GM18498 (cell line): ENCODE measurements around the gene ANKRD16.
A peak's percentile ranks its signal among the peaks of the same experiment; 100 is the strongest.

ENCODE experiments used
- ATAC-seq: cut with Tn5 transposase; IDR thresholded peaks from one replicate; pipeline ENCODE4 v1.9.1; 2021; ENCODE audit warnings: mild to moderate bottlenecking, moderate library complexity; ENCODE audit not compliant: unreplicated experiment

Gene ANKRD16

DNA sequence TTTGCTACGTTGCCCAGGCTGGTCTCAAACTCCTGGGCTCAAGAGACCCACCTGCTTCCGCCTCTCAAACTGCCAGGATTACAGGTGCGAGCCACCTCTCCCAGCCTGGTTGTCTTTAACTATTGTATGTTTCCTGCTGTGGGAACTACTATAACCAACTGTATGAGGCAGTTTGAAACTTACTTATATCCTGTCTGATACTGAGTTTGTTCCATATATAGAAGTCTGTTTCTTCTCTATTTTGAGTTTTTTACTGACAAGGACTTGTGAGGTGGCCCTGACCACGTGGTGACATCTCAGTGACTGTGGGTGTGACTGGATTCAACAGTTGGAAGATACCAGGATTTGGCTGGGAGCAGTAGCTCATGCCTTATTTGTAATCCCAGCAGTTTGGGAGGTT is 14.5 kb upstream of the ANKRD16 start:
- peak; percentile 94 for ATAC-seq

DNA sequence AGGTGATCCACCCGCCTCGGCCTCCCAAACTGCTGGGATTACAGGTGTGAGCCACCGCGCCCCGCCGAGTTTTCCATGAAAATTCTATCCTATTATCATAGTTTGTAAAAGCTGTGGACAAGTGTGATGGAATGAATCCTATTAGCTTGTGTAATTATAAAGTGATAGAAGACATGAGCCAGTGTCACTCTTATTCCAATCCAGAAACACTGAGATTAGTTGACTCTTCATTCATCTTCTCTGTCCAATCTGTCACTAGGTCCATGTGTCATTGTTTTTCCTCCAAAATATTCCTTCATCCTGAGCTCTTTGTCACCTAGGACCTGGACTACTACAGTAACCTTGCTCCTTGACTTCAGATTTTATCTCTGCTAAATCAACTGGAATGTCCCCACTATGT is 13.9 kb upstream of the ANKRD16 start:
- no peak for ATAC-seq

DNA sequence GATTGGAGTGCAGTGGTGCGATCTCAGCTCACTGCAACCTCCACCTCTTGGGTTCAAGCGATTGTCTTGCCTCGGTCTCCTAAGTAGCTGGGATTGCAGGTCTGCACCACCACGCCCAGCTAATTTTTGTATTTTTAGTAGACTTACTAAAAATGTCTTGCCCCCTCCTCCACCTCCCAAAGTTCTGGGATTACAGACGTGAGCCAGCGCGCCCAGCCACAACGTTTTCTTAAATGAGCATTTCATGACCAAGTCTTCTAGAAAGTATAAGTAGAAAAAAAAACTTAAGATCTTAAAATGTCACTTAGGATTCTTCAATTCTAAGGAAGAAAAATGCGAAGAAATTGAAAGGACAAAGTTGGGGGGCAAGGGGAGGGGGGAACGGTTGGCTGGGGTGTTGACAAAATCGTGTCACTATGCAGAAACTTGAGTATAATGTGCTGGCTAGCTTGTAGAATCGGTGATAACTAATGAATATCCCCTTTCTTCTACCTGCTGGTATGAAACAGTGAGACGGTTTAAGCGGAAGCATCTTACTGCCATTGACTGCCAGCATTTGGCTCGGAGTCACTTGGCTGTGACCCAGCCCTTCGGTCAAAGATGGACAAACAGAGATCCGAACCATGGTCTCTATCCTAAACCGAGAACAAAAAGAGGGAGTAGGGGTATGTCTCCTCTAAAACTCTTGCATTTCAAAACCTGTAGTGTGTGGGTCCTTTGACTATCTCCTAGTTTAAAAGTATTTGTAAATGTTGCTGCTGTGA is 13.0 kb upstream of the ANKRD16 start:
- ATAC-seq = no peak

DNA sequence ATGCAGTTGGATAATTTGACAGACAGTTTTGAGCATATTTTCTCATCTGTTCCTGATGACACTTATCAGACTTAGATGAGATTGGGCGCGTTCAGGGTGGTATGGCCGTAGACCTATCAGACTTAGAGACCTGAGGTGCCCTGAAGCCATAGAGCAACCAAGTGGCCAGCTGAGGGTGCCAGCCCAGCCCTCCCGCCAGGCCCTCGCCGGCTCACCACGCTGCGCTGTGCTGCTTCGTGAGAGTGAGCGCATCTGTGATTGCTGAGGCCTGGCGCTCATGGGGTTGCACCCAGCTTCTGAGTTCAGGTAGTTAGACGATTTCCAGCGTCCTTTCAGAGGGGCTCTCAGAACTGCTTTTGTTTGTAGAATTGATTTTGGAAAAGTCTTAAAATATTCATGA is 10.6 kb upstream of the ANKRD16 start:
- no peak for ATAC-seq

DNA sequence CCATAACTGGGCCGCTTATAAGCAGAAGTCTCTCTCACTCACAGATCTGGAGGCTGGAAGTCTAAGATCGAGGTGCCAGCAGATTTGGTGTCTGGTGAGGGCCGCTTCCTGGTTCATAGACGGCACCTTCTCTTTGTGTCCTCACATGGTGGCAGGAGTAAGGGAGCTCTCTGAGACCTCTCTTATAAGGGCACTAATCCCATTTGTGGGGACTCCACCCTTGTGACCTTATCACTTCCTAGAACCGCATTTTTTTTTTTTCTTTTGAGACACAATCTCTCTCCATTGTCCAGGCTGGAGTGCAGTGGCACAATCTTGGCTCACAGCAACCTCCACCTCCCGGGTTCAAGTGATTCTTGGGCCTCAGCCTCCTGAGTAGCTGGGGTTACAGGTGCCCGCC is 8.5 kb upstream of the ANKRD16 start:
- no peak for ATAC-seq

DNA sequence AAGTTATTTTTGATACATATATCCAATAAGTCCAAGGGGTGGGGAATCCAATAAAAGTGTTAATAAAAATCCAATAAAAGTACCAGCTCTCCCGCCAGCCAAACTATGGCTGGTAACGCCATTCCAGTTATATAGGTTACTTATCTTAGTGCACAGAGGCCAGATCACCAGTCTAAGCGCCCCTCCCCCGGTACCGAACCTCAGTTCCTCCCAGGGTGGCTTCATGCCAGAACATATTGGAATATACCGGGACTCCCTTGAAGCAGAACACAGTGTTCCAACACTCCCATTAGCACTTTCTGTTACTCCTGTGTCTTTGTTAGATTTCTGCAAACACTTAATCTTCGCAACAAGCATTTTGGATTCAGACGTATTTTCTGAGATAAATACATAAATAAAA is 7.8 kb upstream of the ANKRD16 start:
- ATAC-seq = no peak

DNA sequence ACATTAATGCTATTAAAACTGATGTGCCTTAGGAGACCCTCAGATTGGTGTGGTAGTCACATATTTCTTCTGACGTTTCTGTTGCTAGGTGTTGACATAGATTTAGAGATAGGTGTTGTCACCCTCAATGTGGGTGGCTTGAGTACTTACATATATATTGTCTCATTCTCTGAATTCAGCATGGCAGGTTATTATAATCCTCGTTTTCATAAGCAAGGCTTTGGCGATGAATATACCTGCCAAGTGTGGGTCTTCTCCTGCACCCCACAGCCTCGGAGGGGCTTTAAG is 7.3 kb upstream of the ANKRD16 start:
- no peak for ATAC-seq

DNA sequence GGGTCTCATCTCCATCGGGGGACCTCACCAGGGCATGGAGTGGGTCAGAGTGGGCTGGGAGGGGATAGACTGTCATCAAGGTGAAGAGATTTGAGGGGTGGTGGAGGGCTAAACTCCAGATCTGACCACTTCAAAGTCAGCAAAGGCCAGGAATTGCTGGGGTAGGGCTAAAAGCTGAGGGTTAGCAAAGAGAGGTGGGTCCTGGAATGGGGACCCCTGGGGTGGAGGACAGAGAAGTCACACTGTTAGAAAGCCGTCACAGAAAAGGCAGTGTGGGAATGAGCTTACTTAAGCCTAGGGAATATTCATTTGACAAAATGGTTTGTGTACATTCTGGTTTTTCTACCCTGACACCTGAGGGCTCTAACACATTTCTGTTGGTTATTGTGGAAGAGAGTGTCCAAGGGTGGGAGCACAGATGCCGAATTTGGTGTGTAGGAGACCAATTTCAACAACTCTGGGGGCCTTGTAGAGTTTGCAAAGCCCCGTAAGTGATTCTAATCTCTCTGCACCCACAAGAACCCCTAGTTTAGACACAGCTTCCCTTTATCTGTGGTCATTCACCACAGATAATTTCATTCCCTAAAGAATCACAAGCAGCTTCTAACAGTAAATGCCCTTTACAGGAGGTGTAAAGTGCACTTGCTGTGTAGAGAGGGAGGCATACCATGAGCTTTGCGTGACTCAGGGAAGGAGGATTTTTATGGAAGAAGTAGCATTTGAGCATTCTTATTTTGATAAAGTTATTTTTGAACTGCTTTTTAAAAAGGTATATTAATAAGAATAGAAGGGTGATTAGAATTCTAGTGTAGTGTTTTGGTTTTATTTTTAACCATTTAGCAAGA is 6.7 kb upstream of the ANKRD16 start:
- peak; percentile 20 for ATAC-seq

DNA sequence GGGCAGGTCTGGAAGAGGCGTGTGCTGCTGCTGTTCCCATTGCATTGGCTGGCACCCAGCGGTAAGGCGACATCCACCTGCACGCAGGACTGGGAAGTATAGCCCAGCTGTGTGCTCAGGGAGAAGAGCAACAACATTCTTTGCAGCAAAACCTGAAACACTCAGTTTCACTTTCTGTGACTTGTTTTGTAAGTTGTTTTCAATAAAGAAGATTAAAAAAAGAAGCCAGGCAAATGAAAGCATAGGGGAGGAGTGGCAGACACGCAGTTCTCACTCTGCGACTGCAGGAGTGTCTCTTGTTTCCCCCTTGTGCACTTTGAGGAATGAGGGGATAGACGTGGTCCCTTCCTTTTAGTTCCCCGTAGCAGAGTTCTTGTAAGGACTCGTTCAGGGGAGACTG is 6.1 kb upstream of the ANKRD16 start:
- peak; percentile 71 for ATAC-seq

DNA sequence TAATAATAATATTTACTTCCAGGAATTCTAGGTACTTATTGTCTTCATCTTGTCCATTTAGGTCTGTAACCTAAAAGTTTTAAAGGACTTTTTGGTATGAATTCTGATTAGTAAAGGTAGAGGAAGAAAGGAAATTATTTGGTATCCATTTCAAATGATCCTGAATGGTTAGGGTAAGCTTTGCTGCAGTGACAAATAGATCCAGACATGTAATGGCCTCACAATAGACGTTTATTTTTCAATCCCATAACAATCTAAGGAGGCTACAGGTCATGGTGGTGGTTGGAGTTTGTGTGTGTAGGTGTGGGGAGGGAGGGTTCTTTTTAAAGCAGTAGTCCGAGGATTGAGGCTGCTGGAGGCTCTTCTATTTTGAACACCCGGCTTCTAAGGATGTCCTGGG is 5.7 kb upstream of the ANKRD16 start:
- peak; percentile 15 for ATAC-seq

DNA sequence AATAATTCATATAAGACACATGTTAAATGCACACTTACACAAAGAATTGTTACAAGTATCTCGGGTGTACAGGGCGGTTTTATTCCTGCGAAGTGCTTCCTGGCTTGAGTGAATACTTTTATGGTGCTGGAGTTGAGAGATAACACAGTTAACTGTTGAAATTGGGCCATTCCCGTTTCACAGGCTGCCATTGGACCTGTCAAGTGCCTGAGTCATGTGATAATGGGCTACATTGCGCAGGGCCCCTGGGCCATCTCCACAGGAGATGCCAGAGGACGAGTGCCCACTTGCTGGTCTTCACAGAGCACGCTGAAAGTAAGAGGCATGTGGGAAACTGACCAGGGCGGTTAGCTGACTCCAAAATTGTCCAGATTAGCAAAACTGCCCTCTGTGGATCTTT is 5.2 kb upstream of the ANKRD16 start:
- ATAC-seq = no peak

DNA sequence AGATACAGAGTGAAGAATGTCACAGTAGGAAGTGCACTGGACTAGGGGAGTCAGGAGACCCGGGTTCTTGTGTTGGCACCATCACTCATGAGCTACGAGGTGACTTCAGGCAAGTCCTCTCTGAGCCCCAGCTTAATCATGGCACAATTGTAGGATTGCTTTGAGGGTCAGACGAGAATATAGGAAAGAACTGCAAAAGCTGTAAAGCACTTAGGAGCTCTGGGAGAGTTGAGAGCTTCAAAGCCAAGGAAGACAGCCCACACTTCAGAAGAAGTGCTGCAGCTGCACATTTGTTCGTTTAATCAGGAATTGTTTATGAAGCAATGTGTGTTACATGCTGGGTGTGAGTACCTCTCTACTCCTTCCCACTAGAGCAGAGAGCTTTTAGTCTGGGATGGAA is 4.7 kb upstream of the ANKRD16 start:
- no peak for ATAC-seq

DNA sequence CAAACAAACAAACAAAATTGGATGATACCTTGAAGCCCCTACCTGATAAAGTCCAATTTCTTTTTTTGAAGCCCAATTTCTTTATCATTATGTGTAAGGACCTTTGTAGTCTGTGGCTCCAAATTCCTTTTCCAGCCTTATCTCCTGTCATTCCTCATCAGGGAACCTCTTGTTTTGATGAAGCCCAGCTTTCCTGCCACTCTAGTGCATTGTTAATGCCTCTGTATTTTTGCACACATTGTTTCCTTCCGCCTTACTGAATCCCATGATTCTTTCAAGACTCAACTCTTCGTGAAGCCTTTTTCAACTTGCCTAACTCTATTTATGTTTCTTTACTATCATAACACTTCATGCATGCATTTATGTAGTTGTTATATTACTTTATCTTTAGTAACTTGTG is 3.6 kb upstream of the ANKRD16 start:
- no peak for ATAC-seq

DNA sequence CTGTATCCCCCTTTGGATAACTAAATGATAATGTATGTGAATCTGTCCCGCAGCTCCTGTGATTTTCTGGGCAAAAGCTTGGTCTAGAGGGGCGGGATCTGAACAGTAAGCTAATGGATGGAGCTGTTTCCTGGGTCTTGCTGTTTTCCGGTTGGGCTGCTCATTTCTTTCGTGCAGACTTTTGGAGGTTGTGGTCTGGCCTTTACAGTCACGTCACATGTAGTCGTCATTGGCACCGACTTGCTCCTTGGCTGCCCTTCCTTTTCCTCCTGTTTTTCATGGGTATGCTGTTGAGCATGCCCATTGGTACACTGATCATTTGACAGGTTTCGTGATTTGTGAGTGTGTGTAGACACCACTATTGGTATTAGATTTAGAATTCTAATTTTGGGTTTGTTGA is 2.3 kb upstream of the ANKRD16 start:
- no peak for ATAC-seq

DNA sequence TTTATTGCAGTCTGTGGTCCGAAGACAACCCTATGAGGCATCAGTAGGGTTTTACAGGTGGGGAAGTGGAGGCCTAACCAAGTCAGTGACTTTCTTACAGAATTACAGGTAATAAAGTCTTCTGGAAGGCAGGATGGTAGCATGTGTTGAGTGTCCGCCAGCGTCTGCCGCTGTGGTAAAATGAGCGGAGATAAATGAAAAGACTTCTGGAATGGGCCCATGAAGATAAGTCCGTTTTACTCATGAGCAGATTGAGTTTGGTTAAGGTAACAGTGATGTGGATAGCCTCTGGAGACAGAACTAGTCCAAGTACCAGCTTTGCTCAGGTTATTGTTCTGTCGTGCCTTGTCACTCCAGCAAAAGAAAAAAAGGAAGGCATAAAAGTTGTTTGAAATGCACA is 1.3 kb upstream of the ANKRD16 start:
- ATAC-seq = no peak

DNA sequence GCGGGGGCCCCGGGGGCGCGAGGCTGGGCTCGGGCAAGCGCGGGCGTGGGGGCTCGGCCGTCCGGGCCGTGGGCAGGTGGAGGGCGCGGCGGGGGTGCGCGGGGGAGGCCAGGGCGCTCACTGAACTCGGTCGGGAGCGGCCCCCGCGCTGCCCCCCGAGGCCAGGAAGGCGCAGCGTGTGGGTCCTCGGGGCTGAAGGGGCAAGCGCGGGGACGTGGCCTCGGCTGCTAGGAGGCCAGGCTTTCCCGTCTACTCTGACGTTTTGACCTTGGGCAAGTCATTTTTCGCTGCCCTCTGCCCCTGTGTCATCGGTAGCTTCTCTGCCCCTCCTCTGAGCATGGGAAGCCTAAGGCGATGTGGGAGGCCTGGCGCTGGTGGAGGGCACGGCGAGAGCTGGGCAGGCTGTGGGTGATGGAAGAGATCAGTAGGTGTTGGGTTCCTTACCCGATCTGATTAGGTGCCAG is 791 bp upstream of the ANKRD16 start:
- ATAC-seq = peak; percentile 9

DNA sequence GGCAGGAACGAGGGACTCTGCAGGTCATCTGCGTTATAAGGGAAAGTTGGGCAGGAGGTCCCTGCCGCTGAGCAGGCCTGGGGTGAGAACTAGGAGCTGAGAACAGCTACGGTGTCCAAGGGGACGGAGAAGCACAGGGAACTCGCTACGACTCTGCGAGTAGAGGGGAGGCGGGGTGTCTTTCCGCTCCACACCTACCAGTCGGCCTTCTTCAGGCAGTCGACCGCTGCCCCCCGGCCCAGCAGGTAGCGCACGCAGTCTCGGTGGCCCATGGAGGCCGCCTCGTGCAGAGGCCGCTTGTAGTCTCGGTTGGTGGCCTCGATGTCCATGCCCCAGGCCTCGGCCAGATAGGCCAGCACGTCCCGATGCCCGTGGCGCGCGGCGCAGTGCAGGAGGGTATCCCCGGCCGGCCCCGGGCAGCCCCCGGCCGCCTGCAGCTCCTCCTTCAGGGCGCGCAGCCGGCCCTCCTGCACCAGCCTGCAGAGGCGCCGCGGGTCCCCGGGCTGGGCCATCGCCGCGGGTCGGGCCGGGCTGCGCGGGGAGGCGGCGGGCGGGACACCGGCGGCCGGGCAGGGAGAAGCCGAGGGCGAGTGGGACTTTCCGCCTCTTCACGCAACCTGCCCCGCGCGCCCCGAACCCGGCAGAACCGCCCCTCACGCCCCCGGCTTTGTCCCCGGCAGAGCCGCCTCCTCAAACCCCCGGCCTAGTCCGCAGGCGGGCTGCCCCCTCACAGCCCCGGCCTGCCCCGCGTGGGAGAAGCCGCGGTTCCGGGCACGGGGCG is 660 bp downstream of the ANKRD16 start:
- ATAC-seq = peak; percentile 33

DNA sequence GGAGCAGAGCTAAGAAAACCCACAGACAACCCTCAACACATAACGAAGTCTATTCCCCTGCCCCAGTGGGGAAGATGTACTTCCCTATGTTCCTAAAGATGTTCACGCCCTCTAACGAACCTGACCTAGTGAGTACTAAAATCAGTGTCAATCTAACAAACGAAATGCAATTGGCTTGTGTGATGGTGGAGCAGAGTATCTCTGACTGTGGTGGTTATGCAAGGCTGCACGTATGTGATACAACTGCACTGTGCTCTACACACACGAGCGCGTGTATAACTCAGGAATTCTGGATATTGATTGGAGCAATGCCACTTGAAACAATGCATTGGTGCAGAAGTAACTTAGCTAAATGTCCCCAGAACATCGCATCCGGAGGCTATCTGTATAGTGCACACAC is 1.3 kb downstream of the ANKRD16 start:
- no peak for ATAC-seq

DNA sequence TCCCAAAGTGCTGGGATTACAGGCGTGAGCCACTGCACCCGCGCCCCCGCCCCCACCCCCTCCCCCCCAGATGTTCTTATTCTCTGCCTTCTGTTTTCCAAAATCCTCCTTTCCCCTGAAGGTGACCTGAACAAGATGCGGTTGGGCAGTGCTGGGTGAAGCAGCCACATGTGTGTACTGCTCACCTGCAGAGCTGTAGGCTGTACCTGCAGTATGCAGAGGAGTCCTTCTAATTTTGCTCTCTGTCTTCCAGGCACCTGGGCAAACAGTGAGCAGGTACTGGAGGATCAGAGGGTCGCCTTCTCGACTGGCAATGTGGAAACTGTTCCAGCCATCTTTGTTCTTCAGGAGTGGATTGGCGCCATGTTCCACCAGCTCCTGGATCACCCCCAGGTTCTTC is 2.1 kb downstream of the ANKRD16 start:
- ATAC-seq = no peak

DNA sequence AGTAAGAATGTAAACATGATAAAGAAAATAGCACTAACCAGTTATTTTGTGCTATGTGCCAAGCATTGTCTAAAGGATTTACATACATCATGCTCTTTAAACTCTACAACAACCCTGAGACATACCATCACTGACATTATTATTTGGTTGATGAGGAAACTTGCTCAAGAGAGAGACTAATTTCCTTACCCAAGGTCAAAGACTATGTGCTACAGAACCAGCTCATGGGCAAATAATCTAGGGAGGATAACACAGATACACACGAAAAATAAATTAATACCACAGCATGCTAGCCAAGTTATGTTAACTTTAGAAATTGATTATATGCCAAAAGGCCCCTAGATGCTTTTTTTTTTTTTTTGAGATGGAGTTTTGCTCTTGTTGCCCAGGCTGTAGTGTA is 2.7 kb downstream of the ANKRD16 start:
- no peak for ATAC-seq

DNA sequence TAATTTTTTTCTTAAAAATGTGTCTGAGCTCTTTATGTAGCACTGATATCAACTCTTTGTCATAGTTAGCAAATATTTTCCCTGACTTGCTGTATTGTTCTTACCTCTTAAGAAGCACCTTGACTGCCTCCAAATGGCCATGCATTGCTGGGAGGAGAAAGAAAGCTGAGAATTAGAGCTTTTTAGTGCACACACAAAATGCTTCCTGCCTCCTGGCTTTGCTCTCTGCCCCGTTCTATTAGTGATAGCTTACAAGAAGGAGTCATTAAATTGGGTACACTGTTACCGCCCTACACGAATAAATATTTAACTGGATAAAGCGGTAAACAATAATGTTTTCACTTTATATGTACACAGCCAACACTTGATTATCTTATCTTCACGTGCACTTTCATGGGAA is 4.1 kb downstream of the ANKRD16 start:
- ATAC-seq = no peak

DNA sequence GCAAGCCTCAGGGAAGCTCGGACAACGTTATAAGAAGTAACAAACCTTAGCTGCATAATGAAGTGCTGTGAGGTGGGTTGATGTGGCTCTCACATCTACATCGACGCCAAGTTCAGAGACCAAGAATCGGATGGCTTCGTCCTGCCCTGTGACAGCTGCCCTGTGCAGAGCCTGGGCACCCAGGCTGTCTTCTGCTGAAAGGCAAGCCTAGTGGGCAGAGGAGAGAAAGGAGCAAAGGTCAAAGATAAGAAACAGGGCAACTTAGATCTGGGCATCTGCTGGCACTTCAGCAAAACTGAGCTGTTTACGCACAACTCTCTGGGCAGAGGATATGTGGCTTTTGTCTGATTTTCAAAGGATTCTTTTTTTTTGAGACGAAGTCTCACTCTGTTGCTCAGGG is 6.7 kb downstream of the ANKRD16 start:
- no peak for ATAC-seq
